NOMO-1 treated with DMSO at 0.1 percent for 48 hours (cell line): ENCODE results near the gene CCDC54.
"Not testable (repeated sequence)": the region's sequence is repeated elsewhere in the genome, so short reads cannot be mapped to it uniquely, and the experiment has no call there.

Experiments used
- DNase-seq: peaks from one replicate; lab custom pipeline; 2025; ENCODE audit not compliant: unreplicated experiment; lab: John Stamatoyannopoulos, UW

Gene CCDC54

DNA sequence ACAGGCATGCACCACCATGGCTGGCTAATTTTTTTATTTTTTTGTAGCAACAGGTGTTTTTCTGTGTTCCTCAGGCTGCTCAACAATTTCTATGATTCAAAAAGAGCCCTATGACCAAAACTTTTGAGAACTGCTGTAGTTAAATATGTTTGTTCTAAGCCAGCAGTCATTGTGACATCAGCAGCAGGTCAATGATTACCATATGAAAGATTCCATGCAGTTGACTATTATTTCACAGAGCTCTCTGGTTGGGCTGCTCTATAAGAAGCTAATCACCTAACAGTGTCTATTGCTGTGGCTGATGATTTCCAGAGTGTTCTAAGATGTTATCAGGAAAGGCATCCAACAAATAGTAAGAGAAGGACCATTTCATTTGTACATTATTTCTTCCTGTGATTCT is at the start of gene CCDC54:
Gene CCDC54, plus strand, starts transcription at position 289 of the 400 bp plus-strand sequence. CDS start 149 bp downstream, outside the sequence.
- no peak for DNase-seq

DNA sequence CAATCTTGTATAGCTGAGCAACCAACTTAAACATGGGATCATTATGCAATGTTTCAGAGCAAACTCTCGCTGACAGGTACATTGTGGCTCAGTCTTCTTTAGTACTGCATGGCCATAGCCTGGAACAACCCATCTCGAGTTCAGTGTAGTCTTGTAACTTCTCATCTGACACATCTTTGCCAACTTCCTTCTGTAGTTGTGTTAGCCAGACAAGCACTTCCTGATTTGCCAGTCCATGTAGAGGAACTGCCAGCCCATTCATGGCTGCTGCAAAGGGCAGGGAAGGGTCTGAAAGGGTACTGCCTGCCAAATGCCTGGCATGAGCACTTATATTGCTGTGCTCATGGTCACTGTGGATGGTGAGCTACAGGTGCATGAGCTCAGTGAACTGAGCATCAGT is 49.2 kb upstream of the CCDC54 start:
- no peak for DNase-seq

DNA sequence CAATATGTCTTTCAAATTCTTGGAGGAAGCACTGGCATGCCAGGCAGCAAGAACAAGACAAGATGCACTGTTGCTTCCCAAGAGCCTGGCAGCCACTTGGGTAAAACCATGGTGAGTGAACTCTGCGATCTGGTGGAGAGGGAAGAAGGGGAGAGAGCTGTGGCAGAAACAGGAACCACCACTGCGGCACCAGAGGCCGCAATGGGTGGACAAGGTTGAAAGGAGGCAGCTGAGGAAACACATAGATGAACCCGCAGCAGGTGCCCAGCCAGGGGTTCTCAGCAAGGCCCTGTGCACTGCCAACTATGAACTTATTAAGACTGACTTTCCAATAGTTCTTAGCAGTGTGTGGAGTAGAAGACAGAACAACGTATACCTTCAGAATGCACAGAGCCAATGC is 48.2 kb upstream of the CCDC54 start:
- DNase-seq: no peak

DNA sequence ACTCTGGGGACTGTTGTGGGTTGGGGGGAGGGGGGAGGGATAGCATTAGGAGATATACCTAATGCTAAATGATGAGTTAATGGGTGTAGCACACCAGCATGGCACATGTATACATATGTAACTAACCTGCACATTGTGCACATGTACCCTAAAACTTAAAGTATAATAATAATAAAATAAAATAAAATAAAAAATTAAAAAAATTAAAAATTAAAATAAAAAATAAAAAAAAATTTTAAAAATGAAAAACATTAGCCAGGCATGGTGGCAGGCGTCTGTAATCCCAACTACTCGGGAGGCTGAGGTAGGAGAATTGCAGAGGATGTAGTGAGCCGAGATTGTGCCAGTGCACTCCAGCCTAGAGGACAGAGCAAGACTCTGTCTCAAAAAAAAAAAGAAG is 37.5 kb upstream of the CCDC54 start:
- not testable (repeated sequence) for DNase-seq

DNA sequence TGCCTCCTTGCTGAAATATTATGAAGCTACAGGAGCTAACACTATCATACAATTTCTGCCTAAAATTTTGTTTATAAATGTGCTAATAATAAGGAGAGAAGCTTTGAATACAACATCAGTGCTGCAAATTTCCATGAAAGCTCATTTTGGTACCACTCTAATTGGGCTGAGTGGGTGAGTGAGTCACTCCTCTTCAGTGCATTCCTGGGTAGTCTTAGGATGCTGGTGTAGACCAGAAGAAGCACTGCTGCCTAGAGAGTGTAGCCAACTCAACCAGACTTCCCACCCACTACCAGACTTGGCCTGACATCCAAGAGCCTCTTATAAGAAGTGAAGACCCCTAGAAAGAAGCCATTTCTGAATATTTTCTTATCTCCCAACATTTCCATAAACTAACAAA is 32.5 kb upstream of the CCDC54 start:
- DNase-seq: no peak

DNA sequence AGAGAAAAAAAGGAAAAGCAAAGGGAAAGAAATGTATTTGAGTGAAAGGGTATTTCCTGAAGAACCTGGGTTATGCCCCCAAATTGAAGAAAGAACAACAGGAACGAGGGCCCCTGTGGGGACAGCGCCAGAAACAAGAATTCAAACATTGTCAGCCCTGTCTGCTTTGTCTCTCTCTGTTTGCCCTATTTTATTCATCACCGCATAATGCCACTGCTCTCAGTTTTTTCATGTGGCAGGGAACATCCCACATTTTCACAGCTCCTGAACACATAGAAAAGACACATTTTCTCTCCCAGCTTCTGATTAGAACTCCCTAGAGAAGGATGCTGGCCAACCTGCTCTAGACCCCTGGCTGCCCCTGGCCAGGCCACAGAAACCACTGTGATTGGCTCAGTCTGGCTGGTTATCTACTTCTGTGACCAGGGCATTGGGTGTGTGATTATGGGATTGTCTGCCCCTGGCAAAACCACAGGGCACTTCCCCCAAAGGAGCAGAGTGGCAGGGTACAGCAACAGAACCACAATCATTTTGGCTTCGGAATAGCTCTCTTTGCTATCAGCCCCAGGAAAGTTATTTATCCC is 31.3 kb upstream of the CCDC54 start:
- DNase-seq: no peak

DNA sequence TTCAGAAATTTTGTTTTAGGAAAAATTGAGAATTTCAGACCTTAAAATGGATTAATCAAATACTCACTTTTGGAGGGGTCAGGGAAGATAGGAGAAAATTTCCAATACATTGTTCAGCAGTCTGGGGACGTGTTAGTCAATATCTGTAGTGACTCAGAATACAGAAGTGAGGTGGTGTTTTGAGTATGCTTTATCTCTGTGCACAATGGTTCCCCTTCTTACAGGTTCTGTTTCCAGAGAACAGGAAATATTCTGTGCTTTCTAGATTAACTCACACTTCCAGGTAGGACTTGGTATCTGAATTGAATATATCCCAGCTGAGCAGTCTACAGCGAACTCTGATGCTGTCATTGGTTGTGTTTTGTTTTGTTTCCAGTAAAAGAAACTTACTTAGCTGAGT is 30.7 kb upstream of the CCDC54 start:
- DNase-seq: peak; percentile 24

DNA sequence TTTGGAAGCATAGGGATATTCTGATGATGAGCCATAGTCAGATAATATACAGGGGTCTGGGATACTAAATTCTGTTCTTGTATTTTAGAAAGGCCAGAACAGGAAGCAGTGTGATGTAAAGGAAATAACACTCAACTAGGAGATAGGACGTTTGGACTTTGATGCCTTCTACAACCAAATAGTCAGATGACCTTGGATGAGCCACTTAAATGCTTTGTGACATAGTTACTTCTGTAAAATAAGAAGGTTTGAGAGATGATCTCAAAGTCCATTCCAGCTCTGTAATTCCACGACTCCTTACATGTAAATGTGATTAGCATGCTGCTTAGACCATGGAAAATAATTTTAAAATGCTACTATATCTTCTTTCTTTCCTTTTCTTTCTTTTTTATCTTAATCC is 29.5 kb upstream of the CCDC54 start:
- no peak for DNase-seq

DNA sequence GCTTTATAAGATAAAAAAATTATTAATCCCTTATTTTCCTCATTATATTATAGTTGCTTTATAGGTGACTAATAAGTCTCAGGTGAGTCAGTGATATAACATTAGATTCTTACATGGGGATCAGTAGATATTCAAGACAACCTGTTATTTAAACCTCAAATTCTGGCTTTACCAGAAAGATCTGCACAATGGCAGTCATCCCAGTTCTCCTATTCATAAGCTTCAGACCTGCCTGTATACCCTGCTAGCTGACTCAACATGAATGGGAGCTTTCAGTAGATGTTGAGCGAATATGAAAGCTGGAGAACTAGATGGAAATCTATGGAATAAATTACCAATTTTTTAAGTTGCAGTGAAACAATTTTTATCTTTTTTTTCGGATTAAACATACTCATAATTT is 20.5 kb upstream of the CCDC54 start:
- DNase-seq: no peak

DNA sequence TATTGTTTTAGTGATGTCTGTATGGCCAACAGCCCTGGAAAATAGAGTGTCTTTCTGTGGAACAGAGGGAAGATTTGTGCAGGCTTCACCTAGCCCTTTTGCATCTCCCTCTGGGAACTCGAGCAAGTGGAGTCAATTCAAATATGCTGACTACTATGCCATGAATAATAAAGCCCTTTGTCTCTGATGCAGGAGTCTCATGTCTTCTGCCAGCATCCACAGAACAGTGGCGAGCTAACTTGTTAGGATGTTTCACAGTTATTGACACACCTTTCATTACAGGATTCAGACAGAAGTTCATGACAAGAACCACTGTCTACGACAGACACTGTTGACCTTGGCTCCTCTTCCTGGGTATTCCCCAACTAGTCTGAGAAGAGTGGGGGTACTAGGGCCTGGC is 15.6 kb upstream of the CCDC54 start:
- DNase-seq: no peak

DNA sequence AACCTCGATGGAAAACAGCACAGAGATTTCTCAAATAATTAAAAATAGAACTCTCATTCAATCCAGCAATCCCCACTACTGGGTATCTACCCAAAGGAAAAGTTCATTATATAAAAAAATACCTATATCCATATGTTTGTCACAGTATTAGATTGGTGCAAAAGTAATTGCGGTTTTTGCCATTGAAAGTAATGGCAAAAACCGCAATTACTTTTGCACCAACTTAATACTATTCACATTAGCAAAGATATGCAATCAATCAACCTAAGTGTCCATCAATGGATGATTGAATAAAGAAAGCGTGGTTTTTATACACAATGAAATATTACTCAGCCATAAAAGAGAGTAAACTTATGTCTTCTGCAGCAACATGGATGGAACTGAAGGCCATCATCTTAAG is 12.2 kb upstream of the CCDC54 start:
- DNase-seq: no peak

DNA sequence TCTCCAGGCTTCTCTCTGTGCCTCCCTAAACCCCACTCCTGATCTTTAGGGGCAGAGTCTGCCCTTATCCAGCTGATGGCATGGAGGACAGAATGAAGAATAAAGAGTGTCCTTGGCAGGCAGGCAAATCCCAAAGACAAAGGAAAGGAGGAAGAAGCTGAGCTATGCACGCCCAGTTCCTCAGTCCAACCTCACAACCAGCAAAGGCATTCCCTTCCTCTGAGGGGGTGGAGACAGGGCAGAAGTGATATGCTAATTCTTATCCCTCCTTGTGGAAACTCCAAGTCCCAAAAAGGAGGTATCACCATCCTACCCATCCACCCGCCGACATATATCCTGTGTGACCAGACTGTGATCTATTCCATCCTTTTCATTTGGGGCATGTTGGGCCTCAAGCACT is 10.5 kb upstream of the CCDC54 start:
- no peak for DNase-seq

DNA sequence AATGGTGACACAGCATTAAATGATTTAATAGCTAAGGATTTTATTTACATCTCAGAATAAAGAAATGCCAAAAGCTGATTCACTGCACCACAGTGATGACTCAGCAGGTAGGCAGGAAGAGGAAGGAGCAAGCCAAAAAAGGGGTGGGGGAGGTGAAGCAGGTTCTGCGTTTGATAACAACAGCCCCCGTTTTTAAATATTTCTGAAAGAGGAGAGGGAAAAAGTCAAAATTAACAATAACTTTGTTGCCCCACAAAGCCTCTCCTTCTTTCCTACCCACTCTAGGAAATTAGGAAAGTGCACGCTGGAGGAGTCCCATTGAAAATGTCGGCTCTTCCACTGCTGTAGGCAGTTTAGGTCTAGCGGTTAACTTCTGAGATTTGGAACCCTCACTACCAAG is 9.9 kb upstream of the CCDC54 start:
- DNase-seq: peak; percentile 59

DNA sequence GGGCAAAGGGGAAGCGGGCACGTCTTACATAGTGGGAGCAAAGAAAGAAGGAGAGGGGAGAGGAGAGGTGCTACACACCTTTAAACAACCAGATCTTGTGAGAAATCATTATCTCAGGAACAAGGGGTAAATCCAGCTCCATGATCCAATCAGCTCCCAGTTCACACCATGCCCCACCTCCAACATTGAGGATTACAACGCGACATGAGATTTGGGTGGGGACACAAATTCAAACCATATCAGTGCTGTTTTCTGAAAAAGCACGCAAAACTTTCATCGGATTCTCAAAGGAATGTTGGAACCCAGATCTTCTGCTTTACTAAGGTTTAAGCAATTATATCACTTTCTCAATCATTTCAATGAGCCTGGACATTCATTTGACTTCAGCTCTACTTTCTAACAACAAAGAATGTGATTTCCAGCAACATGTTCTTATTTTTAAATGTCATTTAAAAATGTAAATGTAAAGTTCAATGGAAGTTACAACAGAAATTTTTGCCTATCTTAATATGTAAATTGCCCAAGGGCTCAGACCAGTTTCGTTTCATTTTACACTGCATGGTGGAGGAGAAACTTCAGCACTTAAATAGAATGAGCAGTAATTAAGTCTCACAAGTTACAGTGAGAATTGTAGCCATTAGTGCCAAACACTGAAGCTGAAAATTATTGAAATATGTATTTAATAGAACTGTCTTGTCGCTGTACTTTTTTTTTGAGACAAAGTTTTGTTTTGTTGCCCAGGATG is 8.4 kb upstream of the CCDC54 start:
- no peak for DNase-seq

DNA sequence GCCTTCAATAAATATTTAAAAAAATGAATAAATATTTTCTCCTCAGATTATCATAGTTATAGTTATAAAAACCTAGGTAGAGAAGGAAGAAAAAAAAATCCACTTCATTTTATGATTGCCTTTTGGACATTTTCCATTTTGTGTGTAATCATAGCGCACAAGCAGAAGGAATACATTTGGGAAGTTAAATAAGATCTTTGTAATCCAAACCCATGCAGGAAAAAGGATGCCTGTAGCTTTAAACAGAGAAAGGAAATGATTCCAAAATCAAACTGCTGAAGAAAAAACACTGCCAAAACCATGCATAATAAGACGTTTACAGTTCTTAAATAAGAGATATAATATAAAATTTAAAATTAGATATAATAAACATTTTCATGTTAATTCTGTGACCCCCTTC is 7.4 kb upstream of the CCDC54 start:
- DNase-seq: no peak

DNA sequence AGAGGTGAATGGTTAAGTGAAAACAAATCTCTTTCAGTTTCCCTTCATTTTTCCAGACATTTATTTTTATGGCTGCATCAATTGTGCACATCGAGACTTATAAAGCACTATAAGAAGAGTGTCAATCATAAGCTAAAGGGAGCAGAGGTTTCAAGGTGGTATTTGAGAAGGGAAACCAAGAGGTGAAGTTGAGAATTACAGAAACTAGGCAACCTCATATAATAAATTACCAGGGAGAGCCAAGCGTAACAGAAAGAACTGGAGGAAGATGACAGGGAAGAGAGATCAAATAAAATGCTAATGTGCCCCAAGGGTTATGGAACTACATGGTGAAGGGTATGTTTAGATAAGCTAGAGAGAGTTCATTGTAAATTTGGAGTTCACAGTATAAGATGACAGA is 6.3 kb upstream of the CCDC54 start:
- DNase-seq: no peak

DNA sequence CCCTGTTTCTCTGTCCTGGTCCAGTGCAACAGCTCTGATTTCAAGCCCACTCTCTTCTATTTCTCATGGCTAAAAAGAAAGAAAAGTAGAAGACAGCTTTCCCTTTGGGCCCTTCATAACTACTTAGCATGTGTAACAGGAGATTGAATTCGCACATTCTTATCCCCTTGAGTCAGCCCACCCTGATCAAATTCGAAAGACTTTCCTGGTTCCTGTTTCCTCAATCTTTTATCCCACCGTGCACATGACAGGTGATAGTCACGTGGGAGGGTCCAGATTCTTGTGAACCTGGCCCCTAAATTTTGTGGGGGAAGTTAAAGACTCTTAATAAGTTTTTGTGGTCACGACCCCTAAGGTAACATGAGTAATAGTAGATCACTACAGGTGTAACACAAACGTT is 4.7 kb upstream of the CCDC54 start:
- no peak for DNase-seq

DNA sequence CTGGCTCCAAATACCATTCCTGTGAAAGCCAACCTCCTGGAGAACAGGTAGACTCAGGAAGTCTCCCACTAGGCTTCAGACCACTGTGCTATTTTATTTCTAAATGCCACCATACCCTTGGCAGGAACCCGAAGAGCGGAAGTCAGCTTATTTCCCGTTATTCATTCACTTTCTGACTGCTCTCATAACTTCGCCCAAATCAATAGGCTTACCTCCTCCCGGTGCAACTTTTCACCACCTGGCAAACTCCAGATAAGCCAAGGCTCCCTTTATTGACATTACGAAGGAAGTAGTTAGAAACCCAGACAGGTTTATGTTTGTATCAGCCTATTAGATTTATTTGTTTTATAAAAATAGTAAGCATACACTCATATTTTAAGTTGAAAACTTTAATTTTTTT is 3.3 kb upstream of the CCDC54 start:
- no peak for DNase-seq

DNA sequence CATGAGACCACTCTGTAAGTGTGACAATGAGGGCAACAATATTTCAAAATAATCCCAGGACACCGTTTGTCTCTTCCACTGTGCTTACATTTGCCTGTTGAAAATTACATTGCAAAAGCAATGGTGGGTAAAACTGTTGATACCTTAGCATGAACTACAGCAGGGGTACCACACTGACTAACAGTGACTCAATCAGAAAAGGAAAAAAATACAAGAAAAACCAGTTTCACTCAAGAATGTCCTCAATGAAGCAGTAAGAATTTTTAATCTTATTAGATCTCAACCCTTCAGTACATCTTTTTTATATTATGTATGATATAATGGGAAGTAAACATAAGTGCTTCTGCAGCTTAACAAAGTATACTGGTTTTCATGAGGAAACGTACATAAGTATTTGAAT is 1.6 kb upstream of the CCDC54 start:
- DNase-seq: no peak

DNA sequence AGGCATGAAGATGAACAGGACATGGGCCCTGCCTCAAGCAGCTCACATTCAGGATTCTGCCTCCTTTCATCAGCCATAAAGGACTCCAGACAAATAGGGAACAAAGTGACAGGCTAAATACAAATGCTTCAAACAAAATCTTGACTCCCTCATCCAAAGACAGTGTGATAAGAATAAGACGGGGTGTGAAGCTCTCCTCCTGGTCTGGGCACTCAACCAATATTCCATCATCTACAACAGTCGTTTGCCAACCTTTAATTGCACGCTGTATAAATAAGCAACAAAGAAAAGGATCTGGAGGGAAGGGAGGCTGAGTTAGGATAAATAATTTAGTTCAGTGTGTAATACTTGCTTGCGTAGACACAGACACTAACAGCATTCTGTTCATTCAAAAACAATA is 5.4 kb downstream of the CCDC54 start:
- no peak for DNase-seq

DNA sequence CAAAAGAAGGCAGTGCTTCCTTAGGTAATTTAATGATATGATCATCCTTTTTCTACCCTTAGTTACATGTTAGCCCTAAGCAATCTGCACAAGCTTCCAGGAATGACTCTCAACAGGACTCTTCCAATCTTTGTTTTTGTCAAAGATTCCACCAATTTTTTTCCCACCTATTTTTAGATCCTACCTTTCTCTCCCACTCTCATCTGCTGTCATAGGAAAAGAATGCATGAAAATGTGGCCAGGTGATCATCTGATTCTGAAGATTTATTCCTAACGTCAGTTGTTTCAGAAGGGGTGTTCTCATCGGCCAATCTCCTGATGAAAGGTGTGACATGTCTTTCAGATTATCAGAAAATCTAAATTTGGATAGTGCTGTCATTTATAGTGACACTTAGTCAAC is 7.2 kb downstream of the CCDC54 start:
- DNase-seq: no peak

DNA sequence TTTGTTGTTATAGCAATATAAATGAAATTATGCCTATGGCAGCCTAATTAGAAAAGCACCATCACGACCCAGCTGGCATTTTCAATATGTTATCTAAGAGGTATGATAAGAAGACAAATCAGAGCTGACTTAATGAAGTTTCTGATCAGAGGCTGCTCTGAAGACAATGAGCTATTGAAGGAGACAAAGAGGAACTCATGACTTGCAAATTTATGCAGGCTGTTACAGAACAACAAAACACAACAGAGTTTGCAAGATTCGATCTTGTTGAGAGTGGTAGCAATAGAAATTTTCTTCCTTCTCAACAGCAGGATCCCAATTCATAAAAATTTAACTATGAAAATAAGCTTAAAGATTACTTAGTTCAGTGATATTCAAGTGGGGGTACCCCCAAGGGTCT is 7.7 kb downstream of the CCDC54 start:
- DNase-seq: no peak

DNA sequence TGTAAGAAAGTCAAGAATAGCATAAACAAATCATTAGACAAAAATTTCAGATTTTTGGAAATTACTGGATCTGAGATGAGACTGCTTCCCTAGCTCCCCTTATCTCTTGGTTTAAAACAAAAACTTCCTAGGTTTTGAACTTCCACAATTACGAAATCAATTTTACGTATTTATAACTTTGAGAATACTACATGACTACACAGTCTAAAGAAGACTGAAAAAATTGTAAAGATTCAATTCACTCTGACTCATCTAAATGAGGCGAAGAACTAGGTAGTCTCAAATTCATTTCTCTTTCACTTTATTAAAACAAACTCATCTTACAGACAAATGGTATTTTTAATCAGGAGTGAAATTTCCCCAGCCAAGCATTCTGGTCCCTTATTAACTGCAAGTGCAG is 10.3 kb downstream of the CCDC54 start:
- DNase-seq: no peak
